Right renal cortex interstitium (tissue), 3 donors: ENCODE measurements around the gene SNX9. TPM values are rescaled to one million over a fixed set of nuclear protein-coding genes. Genes with fewer than 3 reads are reported as not detected.

Experiments used
- DNase-seq, 3 donors: peaks; one replicate each; pipeline ENCODE4 v3.0.0-alpha.2; 2013; ENCODE audit warnings: low read depth in 3 of 3, low spot score in 2 of 3
- polyA plus RNA-seq, 3 donors: library from polyadenylated mRNA; unstranded; fragments of 120-200 nt; gene quantifications; one replicate each; pipeline ENCODE4 v1.2.1, GENCODE V29; 2013; ENCODE audit not compliant: insufficient read length in 3 of 3

The SNX9 gene
- polyA plus RNA-seq, 3 donors, result 43.1 to 44.8 (median 43.2) TPM

DNA sequence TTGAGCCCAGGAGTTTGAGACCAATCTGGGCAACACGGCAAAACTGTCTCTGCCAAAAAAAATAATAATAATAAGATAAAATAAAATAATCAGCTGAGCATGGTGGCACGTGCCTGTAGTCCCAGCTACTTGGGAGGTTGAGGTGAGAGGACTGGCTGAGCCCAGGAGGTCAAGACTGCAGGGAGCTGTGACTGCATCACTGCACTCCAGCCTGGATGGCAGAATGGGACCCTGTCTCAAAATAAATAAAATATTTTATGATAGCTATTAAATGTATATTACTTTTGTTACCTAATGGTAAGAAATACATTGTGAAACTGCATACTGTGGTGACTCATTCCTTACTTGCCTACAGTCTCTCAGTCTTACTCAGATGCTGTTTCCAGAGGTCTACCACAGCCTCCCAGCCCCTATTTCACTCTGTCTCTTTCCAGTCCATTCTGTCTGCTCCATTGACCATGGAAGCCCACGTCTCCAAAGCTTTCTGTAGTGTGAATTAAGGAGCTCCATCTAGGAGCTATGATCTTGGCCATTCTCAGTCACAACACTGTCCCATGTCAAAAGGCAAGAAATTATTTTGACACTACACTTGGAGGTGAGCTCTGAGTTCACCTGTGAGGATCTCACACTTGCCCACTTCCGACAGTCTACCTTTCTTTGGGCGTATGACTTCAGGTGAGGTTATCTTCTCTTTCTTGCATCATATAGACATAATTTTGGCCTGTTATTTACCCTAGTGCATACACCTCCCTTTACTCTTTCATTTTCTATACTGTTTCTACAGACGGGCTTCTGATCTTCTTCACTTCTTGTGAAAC is 22.4 kb upstream of the SNX9 start:
- DNase-seq, result no peak

GRCh38 chr6:157804448-157805327 is 18.4 kb upstream of the SNX9 start:
- DNase-seq, result no peak

GRCh38 chr6:157806131-157806855 is 16.8 kb upstream of the SNX9 start:
- no peak for DNase-seq

- no peak for DNase-seq
Measured at GRCh38 chr6:157806856-157807215, 16.2 kb upstream of the SNX9 start.

DNA sequence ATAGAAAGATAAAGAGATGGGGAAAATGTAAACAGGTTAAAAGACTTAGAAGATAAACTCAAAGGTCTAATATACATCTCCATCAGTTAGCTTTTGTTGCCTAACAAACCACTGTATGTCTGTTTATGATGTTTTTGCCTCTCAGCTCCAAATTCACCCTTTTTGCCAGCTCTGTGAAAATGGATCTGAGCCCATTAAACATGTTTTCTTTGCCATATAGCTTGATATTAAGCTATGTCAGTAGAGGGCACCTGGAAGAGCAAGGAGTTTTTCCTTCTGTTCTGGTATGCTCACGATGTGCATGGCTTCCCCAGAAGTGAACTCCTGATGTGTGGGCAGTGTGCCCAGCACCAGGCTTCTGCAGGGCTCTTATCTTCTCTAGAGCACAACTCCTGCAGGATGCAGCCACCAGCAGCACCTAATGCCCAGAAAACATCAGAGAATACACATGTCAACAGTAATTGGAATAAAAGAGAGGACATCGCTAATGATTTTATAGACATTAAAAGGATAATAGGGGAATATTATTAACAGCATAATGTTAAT is 14.6 kb upstream of the SNX9 start:
- DNase-seq, result no peak

GRCh38 chr6:157809613-157810012 is 13.4 kb upstream of the SNX9 start:
- no peak for DNase-seq

DNA sequence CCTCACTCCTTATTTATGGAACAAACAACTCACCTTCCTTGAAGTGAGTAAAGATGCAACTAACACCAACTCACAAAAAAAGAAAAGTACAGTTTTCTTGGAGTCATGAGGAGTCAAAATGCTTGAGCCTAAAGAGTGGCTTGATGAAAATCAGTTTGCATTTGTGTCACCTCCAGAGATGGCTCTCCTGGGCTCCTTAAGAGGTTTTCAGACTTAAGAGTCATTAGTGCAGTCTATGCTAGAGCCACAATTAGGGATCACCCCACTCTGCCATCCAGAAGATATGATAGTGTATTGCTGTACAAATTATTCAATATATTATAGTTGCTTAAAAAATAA is 11.9 kb upstream of the SNX9 start:
- no peak for DNase-seq

GRCh38 chr6:157811476-157812173 is 11.4 kb upstream of the SNX9 start:
- DNase-seq, result no peak

GRCh38 chr6:157812425-157813171 is 10.4 kb upstream of the SNX9 start:
- DNase-seq, result no peak

DNA sequence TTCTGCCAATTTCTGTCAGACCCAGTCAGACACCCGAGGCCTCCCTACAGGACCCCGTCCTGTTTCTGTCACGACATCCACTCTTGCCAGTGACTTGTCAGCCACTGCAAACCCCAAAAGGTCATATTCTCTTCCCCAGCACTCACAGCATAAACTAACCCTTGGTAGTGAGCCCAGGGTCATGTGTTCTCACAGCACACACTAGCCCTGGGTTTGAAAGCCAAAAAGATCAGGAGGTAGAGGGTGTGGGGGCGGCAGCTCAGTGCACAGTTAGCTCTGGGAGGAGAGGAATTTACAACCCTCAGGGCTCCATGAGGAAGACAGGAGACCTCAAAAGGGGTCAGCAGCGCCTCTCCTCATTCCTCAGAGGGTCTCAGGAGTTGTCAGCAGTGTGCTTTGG is 9.9 kb upstream of the SNX9 start:
- DNase-seq, result no peak

DNA sequence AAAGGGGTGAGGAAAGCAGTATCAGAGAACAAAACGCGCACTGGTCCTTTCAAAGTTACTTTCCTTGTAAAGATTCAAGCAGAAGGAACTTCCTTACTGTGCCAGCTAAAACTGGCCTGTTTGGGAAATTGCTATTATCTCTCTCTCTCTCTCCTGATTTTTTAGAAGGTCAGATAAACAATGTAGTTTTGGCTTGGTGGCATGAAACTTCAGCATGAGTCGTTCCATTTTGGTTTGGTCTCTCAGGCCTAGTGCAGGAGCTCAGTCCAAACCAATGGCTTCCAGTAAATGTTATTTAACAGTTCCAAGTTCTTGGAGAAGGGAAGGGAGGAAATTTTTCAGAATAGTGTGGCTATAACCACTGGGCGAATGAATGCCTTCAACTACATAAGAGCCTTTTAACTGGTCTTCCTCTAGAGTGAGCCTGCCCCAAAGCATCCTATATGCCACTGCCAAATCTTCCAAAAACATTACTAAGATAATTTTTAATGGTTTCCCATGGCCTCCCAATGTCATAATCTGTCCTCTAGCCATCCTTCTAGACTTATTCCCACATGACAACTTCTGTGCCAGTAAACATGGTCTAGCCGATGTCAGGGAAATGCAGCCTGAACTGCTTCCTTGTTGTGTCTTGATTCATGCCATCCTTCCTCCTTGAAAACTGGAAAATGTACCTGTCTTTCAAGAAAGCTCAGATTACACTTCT is 9.1 kb upstream of the SNX9 start:
- no peak for DNase-seq

- no peak for DNase-seq
Measured at GRCh38 chr6:157814883-157815282, 8.2 kb upstream of the SNX9 start.

GRCh38 chr6:157821342-157822033 is 1.6 kb upstream of the SNX9 start:
- no peak for DNase-seq

GRCh38 chr6:157822245-157823000 is 623 bp upstream of the SNX9 start:
- no peak for DNase-seq

- DNase-seq, result peak in 1 of 3 donors; percentile 44
Measured at GRCh38 chr6:157823528-157824370, 703 bp downstream of the SNX9 start.

DNA sequence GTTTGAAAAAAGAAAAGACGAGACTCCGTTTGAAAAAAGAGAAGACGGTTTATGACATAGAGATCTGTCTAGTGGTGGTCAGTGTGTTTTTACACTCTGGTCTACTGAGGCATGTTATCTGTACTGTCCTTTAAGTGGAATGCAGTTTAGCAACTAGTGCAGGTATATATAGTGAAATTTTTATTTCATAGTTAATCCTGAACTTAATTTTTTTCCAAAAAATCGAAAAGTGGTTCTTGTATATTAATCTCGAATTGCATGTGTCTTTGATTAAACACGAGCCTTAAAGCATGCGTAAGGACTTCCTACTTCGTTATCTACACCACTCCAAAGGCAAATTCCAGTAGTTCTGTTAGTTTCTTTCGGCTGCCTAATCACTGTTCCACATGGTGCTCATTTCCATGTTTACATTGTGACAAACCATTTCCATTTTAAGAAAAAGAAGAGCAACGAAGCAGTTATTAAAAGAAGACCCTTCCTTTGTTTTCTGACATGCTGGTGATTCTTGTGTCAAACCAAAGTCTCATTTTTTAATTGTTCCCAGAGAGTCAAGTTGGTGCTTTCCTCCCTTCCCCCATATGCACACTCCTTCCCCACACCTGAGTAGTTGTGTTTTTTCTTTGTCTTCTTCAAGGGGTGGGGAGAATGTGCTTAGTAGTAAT is 2.3 kb downstream of the SNX9 start:
- DNase-seq, result no peak
